Heart left ventricle (tissue), 16 donors: Measurements from ENCODE around the gene MARCHF3. TPM values are rescaled to one million over a fixed set of nuclear protein-coding genes. Genes with fewer than 3 reads are reported as not detected.

Experiments used
- ATAC-seq, 4 donors: fragments of 200-7000 bp; cut with Tn5 transposase; one replicate each; pipeline ENCODE4 v1.9.1; 2020 to 2022; ENCODE audit warnings: moderate library complexity in 4 of 4, mild to moderate bottlenecking in 3 of 4, moderate number of reproducible peaks in 1 of 4
- DNase-seq, 5 donors: peaks; one replicate each; pipeline ENCODE4 v3.0.0-alpha.2; 2020
- H3K27ac ChIP-seq, 12 donors: fragments of 200-600 bp; sonication (generic) in 4 of 12; one replicate each; pipeline versions ENCODE4 v1.5.0 to v1.8.0; 2016 to 2022; ENCODE audit warnings: mild to moderate bottlenecking in 2 of 12
- H3K27me3 ChIP-seq, 9 donors: fragments of 200-600 bp; sonication (generic) in 2 of 9; one replicate each; pipeline versions ENCODE4 v1.5.1 to v1.8.0; 2016 to 2022; ENCODE audit warnings: mild to moderate bottlenecking in 3 of 9
- H3K36me3 ChIP-seq, 9 donors: fragments of 200-600 bp; sonication (generic) in 2 of 9; one replicate each; pipeline versions ENCODE4 v1.5.0 to v1.8.0; 2018 to 2022; ENCODE audit warnings: mild to moderate bottlenecking in 2 of 9
- H3K4me1 ChIP-seq, 12 donors: fragments of 200-600 bp; sonication (generic) in 4 of 12; one replicate each; pipeline versions ENCODE4 v1.5.0 to v1.8.0; 2016 to 2022; ENCODE audit warnings: mild to moderate bottlenecking in 3 of 12
- H3K4me3 ChIP-seq, 12 donors: fragments of 200-600 bp; sonication (generic) in 4 of 12; one replicate each; pipeline versions ENCODE4 v1.5.0 to v1.8.0; 2017 to 2022; ENCODE audit warnings: mild to moderate bottlenecking in 9 of 12, moderate library complexity in 4 of 12
- H3K9me3 ChIP-seq, 12 donors: fragments of 200-600 bp; sonication (generic) in 4 of 12; one replicate each; pipeline versions ENCODE4 v1.5.0 to v1.8.0; 2016 to 2022; ENCODE audit warnings: mild to moderate bottlenecking in 1 of 12
- POLR2A ChIP-seq, 2 donors: fragments of 450-650 bp; IDR thresholded peaks; one replicate each; pipeline ENCODE4 v1.6.1; 2017; ENCODE audit warnings: antibody characterized with exemption in 2 of 2, mild to moderate bottlenecking in 2 of 2, moderate library complexity in 2 of 2
- WGBS, 4 donors: extraction: QIAGEN DNeasy Blood & Tissue Kit in 2 of 4; methylation state at CpG; one replicate each; pipeline versions ENCODE4 v1.1.5 to v1.1.7; 2013 to 2018; 5-methylcytosine and 5-hydroxymethylcytosine counted together
- intact Hi-C, 10 donors: fragments of 100-400 bp; cut with DNase I; formaldehyde crosslinking; loops; one replicate each; pipeline versions ENCODE4 v1.11.1 to v1.14.2; 2022
- polyA plus RNA-seq, 2 donors: library from polyadenylated mRNA; stranded (reverse); fragments of 200-250 nt; gene quantifications; one replicate each; pipeline ENCODE4 v1.2.3, GENCODE V29; 2013
- total RNA-seq, 9 donors: library from RNA; depleted of rRNA in 2 of 9; stranded (reverse); fragments of >200 nt in 2 of 9; fragmentation: NEBNext Ultra II Directional in 3 of 9; extraction: Animal tissue kit (Norgen Biotek cat#: 25700) in 3 of 9; gene quantifications; one replicate each; pipeline versions ENCODE4 v1.1.0 to v1.2.4, GENCODE V29; 2016 to 2023
- TF ChIP-seq, protein P1 (sequence below), 12 donors: fragments of 200-600 bp; sonication (generic) in 4 of 12; IDR thresholded peaks; one replicate each; pipeline versions ENCODE4 v1.5.0 to v1.8.0; 2018 to 2022; ENCODE audit warnings: antibody characterized with exemption in 12 of 12, mild to moderate bottlenecking in 5 of 12
- donor health status: ischemic (EF 13 %, LVEDD 7.1; RV severe dilation, severe dysfunction).
- donor health status: healthy with polysubstance abuse.
- donor health status: DM: no; HTN: yes; CAD: no.
- donor health status: DM: no; HTN: no; CAD: no.
- donor health status: ischemic (EF 25% LVEDD 6.9; RV normal size, moderate dysfunction).
- donor health status: ischemic (EF 25% LVEDD 5.7; RV mildly dilated, moderate dysfunction).
- donor health status: healthy.
- donor health status: DM: yes; HTN: yes; CAD: no.
- donor health status: ischemic (EF 35%, LVEDD 5.7; RV mildly dilated, moderate dysfunction).
- donor health status: nonischemic (EF 11% LVEDD 7.7; RV severe dilation, severe dysfunction).
- donor health status: DM: yes; HTN: yes; CAD: no.
- donor health status: PGD.
- donor health status: ischemic (EF 29% LVEDD 5.4; RV normal size, mild dysfunction).
- donor health status: nonischemic (EF 23%, LVEDD 6.1; RV moderate dilation, normal function).

The MARCHF3 gene
- total and polyA plus RNA-seq, 11 donors = 9.9 to 113 (median 38.0) TPM

- Histone ChIP-seq H3K9me3 (no peaks in the 10 kb centered on the region), H3K36me3 (peaks cover 0 to 3% (median 0%) of the 10 kb centered on the region in 9 donors), H3K27me3 (no peaks in the 10 kb centered on the region), H3K27ac (no peak overlapping the region), H3K4me1 (peaks cover 0 to 5% (median 0%) of the 10 kb centered on the region in 12 donors), H3K4me3 (no peak overlapping the region)
- TF ChIP-seq, protein P1, sequence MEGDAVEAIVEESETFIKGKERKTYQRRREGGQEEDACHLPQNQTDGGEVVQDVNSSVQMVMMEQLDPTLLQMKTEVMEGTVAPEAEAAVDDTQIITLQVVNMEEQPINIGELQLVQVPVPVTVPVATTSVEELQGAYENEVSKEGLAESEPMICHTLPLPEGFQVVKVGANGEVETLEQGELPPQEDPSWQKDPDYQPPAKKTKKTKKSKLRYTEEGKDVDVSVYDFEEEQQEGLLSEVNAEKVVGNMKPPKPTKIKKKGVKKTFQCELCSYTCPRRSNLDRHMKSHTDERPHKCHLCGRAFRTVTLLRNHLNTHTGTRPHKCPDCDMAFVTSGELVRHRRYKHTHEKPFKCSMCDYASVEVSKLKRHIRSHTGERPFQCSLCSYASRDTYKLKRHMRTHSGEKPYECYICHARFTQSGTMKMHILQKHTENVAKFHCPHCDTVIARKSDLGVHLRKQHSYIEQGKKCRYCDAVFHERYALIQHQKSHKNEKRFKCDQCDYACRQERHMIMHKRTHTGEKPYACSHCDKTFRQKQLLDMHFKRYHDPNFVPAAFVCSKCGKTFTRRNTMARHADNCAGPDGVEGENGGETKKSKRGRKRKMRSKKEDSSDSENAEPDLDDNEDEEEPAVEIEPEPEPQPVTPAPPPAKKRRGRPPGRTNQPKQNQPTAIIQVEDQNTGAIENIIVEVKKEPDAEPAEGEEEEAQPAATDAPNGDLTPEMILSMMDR (IDR thresholded peaks at IDR 0.05) = no peak
- no peak for TF ChIP-seq POLR2A (IDR thresholded peaks at IDR 0.05)
- 75 to 77% (median 75%) methylated on average over 2 of the region's 2 CpGs for WGBS, 4 donors
- DNase-seq = no peak
- intact Hi-C loops = no loop called here
- ATAC-seq = no peak
These were observed 33.0 kb upstream of the MARCHF3 start for GRCh38 chr5:127063257-127063913.

- ATAC-seq (no peak), DNase-seq (no peak)
- WGBS, 4 donors = 60 to 82% (median 73%) methylated on average over 1 of the region's 1 CpG
- no peak overlapping the region for H3K27ac ChIP-seq
- H3K9me3 ChIP-seq = no peaks in the 10 kb centered on the region
- no peaks in the 10 kb centered on the region for H3K27me3 ChIP-seq
- H3K4me1 ChIP-seq = no peaks in the 10 kb centered on the region
- intact Hi-C loops = no loop called here
- no peak overlapping the region for H3K4me3 ChIP-seq
- TF ChIP-seq POLR2A (IDR thresholded peaks at IDR 0.05) = no peak
- TF ChIP-seq, protein P1 (IDR thresholded peaks at IDR 0.05) = no peak
- peaks cover 0 to 8% (median 0%) of the 10 kb centered on the region in 9 donors for H3K36me3 ChIP-seq
These were observed 31.6 kb upstream of the MARCHF3 start for GRCh38 chr5:127061956-127062355.

GRCh38 chr5:127061537-127061936 lies 31.2 kb upstream of the MARCHF3 start:
- intact Hi-C loops = no loop called here
- WGBS, 4 donors = 72 to 91% (median 85%) methylated on average over 1 of the region's 1 CpG
- Histone ChIP-seq H3K36me3 (peaks cover 0 to 10% (median 0%) of the 10 kb centered on the region in 9 donors), H3K4me1 (no peaks in the 10 kb centered on the region), H3K4me3 (no peak overlapping the region), H3K9me3 (no peaks in the 10 kb centered on the region), H3K27ac (no peak overlapping the region), H3K27me3 (no peaks in the 10 kb centered on the region)
- no peak for ATAC-seq
- no peak for TF ChIP-seq POLR2A (IDR thresholded peaks at IDR 0.05)
- TF ChIP-seq, protein P1 (IDR thresholded peaks at IDR 0.05) = no peak
- no peak for DNase-seq

DNA sequence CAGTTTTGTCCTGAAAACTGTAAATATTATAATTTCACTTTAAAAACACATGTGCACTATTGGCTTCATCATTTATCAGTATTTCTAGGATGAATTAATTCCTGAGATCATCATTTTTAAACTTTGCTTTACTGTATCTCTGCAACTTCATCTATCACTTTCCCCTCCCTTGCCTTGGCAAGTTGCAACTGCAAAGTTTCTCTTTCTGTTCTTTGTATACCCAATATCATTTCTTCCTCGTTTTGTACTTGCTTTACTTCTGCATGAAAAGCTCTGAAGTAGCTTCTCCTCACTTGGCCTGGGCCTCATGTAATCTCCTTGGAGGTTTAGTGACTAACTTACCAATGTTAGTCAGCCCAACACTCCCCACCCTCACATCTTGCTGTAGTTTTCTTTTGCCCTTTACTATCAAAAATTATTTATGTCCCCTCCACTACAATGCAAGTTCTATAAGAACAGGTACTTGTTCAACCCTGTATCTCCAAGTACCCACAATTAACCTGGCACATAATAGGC lies 30.2 kb upstream of the MARCHF3 start:
- H3K9me3 ChIP-seq = no peaks in the 10 kb centered on the region
- no peaks in the 10 kb centered on the region for H3K27me3 ChIP-seq
- no peak for DNase-seq
- no peak overlapping the region for H3K27ac ChIP-seq
- H3K4me1 ChIP-seq = no peaks in the 10 kb centered on the region
- intact Hi-C loops = no loop called here
- no peak overlapping the region for H3K4me3 ChIP-seq
- ATAC-seq = no peak
- TF ChIP-seq, protein P1 (IDR thresholded peaks at IDR 0.05) = no peak
- no peak for TF ChIP-seq POLR2A (IDR thresholded peaks at IDR 0.05)
- peaks cover 0 to 18% (median 5%) of the 10 kb centered on the region in 9 donors for H3K36me3 ChIP-seq
- WGBS, 4 donors = 56 to 69% (median 67%) methylated on average over 1 of the region's 1 CpG
